GM21737 (cell line): ENCODE measurements around the gene CHRNA4.
"Not testable (repeated sequence)": the region's sequence is repeated elsewhere in the genome, so short reads cannot be mapped to it uniquely, and the experiment has no call there.

Source experiments
- ATAC-seq: cut with Tn5 transposase; IDR thresholded peaks from one replicate; pipeline ENCODE4 v1.9.1; 2021; ENCODE audit warnings: mild to moderate bottlenecking, moderate library complexity; ENCODE audit not compliant: unreplicated experiment

CHRNA4 gene

GRCh38 chr20:63311833-63312243 is 49.3 kb downstream of the CHRNA4 start:
- ATAC-seq, result no peak

GRCh38 chr20:63311186-63311832 is 49.8 kb downstream of the CHRNA4 start:
- no peak for ATAC-seq

GRCh38 chr20:63310265-63310991 is 50.7 kb downstream of the CHRNA4 start:
- ATAC-seq, result no peak

GRCh38 chr20:63309261-63310071 is 51.7 kb downstream of the CHRNA4 start:
- ATAC-seq, result no peak

- ATAC-seq, result no peak
Measured at GRCh38 chr20:63308218-63308911, 52.8 kb downstream of the CHRNA4 start.

- no peak for ATAC-seq
Measured at GRCh38 chr20:63307538-63308217, 53.5 kb downstream of the CHRNA4 start.

GRCh38 chr20:63306673-63307537 is 54.2 kb downstream of the CHRNA4 start:
- no peak for ATAC-seq

- not testable (repeated sequence) for ATAC-seq
Measured at GRCh38 chr20:63305933-63306672, 55.0 kb downstream of the CHRNA4 start.

GRCh38 chr20:63305393-63305792 is 55.8 kb downstream of the CHRNA4 start:
- ATAC-seq, result no peak

- ATAC-seq, result no peak
Measured at GRCh38 chr20:63303095-63303666, 58.0 kb downstream of the CHRNA4 start.

- no peak for ATAC-seq
Measured at GRCh38 chr20:63301671-63302070, 59.5 kb downstream of the CHRNA4 start.

- no peak for ATAC-seq
Measured at GRCh38 chr20:63298731-63299312, 62.3 kb downstream of the CHRNA4 start.

- no peak for ATAC-seq
Measured at GRCh38 chr20:63297796-63298572, 63.2 kb downstream of the CHRNA4 start.

- no peak for ATAC-seq
Measured at GRCh38 chr20:63297371-63297781, 63.8 kb downstream of the CHRNA4 start.

- ATAC-seq, result no peak
Measured at GRCh38 chr20:63296531-63297299, 64.4 kb downstream of the CHRNA4 start.

GRCh38 chr20:63295846-63296245 is 65.3 kb downstream of the CHRNA4 start:
- ATAC-seq, result no peak

- no peak for ATAC-seq
Measured at GRCh38 chr20:63295422-63295821, 65.7 kb downstream of the CHRNA4 start.
